GM18526 (cell line): ENCODE data around the gene TSPY10.
"Not testable (repeated sequence)": the region's sequence is repeated elsewhere in the genome, so short reads cannot be mapped to it uniquely, and the experiment has no call there.

Source experiments
- POLR2A ChIP-seq: IDR thresholded peaks from 3 replicates; pipeline ENCODE4 v1.6.1; 2011; ENCODE audit not compliant: insufficient read length; ENCODE audit errors: extremely low read depth

TSPY10 gene

DNA sequence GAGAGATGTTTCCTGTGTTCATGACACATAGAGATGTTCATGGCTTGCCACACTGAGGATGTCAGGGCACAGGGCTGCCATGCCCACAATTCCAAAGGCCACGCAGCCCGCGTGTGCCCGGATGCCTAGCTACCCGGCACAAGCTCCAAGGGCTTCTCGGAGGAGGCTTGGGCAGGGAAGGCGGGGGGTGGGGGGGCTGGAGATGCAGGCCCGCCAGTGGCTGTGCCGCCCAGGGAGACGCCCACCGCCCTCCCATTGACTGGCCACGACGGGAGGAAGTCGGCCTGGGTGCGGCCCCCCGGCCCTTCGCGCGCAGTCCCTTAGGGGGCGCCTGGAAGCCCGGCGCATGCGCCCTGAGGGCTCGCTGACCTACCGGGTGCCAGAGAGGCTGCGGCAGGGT lies at the start of gene TSPY10:
Gene TSPY10, plus strand, starts transcription at position 301 of the 400 bp plus-strand sequence. Its CDS starts 46 bp downstream, at position 347.
- TF ChIP-seq POLR2A, result not testable (repeated sequence)

- TF ChIP-seq POLR2A, result not testable (repeated sequence)
These were observed 40.7 kb upstream of the TSPY10 start, which contains the start of gene TSPY9 for GRCh38 chrY:9486967-9487366. TSS of gene TSPY9 (plus strand) at chrY:9487267. CDS start at chrY:9487313, 46 bp downstream.
